HG03558 (cell line): Measurements from ENCODE around the gene FOXM1.

Experiments used
- ATAC-seq: cut with Tn5 transposase; IDR thresholded peaks from one replicate; pipeline ENCODE4 v1.9.1; 2021; ENCODE audit warnings: moderate number of reproducible peaks; ENCODE audit not compliant: unreplicated experiment; ENCODE audit errors: extremely low read depth

FOXM1 gene

GRCh38 chr12:2877047-2877952, at the start of gene FOXM1, which contains the start of gene RHNO1:
Gene FOXM1, minus strand, starts transcription at chr12:2877174. Its CDS starts 2,696 bp downstream, at chr12:2874478.
Gene RHNO1, plus strand, starts transcription at chr12:2877223. Its CDS starts 8,144 bp downstream, at chr12:2885367.
- peak; percentile 66 for ATAC-seq

- ATAC-seq = no peak
Measured at GRCh38 chr12:2925322-2925995, 48.5 kb upstream of the FOXM1 start.

GRCh38 chr12:2924019-2924418, 47.0 kb upstream of the FOXM1 start:
- ATAC-seq = no peak

GRCh38 chr12:2923057-2923456, 46.1 kb upstream of the FOXM1 start:
- ATAC-seq = no peak

GRCh38 chr12:2922329-2922728, 45.4 kb upstream of the FOXM1 start:
- ATAC-seq = no peak

- no peak for ATAC-seq
Measured at GRCh38 chr12:2919249-2919648, 42.3 kb upstream of the FOXM1 start.

- ATAC-seq = no peak
Measured at GRCh38 chr12:2912216-2912575, 35.2 kb upstream of the FOXM1 start.

GRCh38 chr12:2904260-2904659, 27.3 kb upstream of the FOXM1 start:
- no peak for ATAC-seq

- ATAC-seq = no peak
Measured at GRCh38 chr12:2902272-2902880, 25.4 kb upstream of the FOXM1 start.

- ATAC-seq = no peak
Measured at GRCh38 chr12:2900642-2901041, 23.7 kb upstream of the FOXM1 start.

- no peak for ATAC-seq
Measured at GRCh38 chr12:2897418-2897817, 20.4 kb upstream of the FOXM1 start.

GRCh38 chr12:2895511-2895910, 18.5 kb upstream of the FOXM1 start:
- ATAC-seq = no peak

GRCh38 chr12:2895051-2895451, 18.1 kb upstream of the FOXM1 start:
- no peak for ATAC-seq

GRCh38 chr12:2893007-2893406, 16.0 kb upstream of the FOXM1 start:
- no peak for ATAC-seq

- ATAC-seq = no peak
Measured at GRCh38 chr12:2892246-2892645, 15.3 kb upstream of the FOXM1 start.

GRCh38 chr12:2891240-2892053, 14.5 kb upstream of the FOXM1 start:
- ATAC-seq = no peak

GRCh38 chr12:2890388-2891239, 13.6 kb upstream of the FOXM1 start, which contains the start of gene TULP3:
Gene TULP3, plus strand, starts transcription at chr12:2890891. Its CDS starts 57 bp downstream, at chr12:2890948.
- peak; percentile 76 for ATAC-seq

GRCh38 chr12:2890001-2890387, 13.0 kb upstream of the FOXM1 start:
- no peak for ATAC-seq

GRCh38 chr12:2886768-2887450, 9.9 kb upstream of the FOXM1 start:
- no peak for ATAC-seq
